ENCODE measurements around the gene ZCCHC7.
"Not testable (repeated sequence)": the region's sequence is repeated elsewhere in the genome, so short reads cannot be mapped to it uniquely, and the experiment has no call there.

Gene ZCCHC7

GRCh38 chr9:37121881-37122280 is 1.5 kb downstream of the ZCCHC7 start:
- no peak for DNase-seq

DNA sequence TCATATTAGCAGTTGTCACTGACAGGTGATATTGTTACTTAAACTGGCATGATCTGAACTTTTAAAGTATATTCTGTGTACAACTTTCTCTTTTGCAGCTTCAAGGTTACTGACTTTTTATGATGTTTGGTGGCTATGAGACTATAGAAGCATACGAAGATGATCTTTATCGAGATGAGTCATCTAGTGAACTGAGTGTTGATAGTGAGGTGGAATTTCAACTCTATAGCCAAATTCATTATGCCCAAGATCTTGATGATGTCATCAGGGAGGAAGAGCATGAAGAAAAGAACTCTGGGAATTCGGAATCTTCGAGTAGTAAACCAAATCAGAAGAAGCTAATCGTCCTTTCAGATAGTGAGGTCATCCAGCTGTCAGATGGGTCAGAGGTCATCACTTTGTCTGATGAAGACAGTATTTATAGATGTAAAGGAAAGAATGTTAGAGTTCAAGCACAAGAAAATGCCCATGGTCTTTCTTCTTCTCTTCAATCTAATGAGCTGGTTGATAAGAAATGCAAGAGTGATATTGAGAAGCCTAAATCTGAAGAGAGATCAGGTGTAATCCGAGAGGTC is 5.9 kb downstream of the ZCCHC7 start:
- DNase-seq: no peak

DNA sequence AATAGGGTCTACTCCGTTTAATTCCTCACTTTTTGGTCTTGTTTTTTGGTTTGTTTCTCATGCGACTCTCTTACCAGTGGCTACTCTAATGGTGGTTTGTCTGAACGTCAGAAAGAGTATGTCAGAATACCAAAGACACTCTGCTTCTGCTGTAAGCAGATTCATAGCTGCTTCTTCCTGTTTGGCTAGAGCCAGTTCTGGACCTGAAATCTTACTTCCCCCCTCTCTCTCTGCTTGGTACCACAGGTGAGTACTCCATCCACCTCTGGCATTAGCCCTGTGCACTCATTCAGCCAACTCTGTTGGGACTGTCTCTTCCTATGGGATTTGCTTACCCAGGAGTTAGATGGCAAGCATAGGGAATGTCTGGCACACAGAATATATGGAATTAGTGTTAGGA is 6.6 kb downstream of the ZCCHC7 start:
- no peak for DNase-seq

- no peak for DNase-seq
Measured at GRCh38 chr9:37128051-37128450, 7.7 kb downstream of the ZCCHC7 start.

DNA sequence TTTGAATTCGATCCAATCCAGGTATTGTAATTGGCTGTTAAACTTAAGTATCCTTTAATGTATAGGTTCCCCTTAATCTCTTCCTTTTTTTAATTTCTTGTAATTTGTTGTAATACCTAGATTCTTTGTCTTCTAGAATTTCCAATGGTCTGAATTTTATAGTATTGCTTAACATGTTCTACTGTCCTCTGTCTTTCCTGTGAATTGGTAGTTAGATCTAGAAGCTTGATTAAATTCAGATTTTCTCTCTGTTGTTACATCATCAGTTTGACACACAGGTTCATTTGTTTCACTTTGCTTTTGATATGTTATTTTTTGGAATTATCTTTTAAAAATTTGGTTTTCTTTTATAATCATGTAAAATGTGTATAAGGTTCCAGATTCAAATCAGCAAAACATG is 13.8 kb downstream of the ZCCHC7 start:
- no peak for DNase-seq

DNA sequence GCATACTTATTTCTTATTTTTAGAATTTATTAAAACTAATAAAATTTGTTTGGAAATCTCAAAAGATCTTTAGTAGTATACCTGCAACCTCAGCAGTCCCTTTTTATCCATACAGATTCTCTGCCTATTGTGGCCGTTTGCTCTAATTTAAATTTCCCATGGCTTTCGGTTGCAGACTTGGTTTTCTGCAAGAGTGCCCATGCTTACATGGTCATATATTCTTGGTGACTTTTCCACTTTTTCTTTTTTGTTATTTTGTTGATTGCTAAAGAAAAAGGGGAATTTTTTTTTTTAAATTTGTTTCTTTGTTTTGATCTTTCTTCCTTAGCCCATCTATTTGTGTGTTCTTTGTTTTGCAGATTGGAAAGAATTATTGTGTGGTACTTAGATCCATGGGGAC is 20.6 kb downstream of the ZCCHC7 start:
- DNase-seq: no peak

DNA sequence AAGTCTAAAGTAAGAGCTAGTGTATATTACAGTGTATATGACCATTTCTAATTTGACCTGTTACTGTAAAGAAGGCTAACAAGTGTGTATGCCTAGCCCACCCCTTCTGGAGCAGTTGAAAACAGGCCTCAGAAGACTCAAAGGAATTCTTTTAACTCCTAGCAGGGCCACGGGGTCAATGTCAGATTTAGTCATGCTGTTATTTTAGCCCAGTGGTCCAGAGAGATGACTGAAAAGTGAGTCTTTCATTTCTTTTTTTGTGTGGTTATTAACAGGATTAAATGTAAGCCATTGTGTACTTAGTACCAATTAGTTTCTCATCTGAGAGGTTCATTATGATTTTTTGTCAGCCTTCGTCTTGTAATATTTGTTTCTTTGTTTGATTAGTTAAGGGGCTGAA is 24.4 kb downstream of the ZCCHC7 start:
- no peak for DNase-seq

- DNase-seq: no peak
Measured at GRCh38 chr9:37146410-37146809, 26.0 kb downstream of the ZCCHC7 start.

DNA sequence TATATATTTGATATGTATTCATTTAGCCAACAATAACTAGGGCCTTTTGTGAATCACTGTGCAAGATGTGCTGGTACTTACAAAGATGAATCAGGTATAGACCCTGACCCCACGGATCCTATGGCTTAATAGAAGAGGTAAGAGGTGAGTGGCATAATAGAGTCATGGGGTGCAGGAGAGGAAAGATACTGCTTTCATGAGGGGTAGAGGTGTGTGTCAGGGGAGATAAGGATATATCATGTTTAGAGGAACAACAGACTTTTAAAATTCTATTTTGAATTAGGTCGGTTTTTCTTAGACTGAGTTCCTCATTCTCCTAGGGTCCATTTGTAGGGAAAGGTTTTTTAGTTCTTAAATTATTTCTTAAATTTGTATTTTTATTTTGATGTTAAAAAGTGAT is 27.8 kb downstream of the ZCCHC7 start:
- DNase-seq: no peak

DNA sequence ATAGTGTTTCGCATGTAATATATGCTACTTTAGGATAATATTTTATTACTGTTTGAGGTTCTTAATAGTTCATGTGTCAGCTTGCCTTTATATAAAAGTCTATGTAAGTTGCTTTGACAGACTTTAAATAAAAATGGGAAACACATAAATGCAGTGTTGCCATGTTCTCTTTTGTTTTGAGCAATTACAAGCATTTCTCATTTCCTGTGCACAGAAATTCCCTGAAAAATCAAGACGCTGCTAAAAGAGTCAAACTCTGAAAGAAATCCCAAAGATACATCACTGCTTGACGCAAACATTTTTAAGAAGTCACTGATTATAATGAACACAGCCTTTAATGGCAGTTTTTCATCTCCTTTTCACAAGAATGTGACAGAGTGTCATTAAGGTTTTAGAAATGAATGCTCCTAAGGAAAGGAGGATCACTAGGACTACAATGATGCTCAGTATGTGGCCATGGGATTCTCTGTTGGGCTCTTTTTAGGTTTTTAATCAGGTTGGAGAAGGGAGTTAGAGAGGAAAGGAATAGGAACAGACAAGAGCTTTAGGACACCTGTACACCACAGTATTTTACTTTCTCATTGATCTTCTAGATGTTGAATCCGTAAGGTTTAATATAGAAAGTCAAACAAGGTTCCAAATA is 29.4 kb downstream of the ZCCHC7 start:
- DNase-seq: no peak

DNA sequence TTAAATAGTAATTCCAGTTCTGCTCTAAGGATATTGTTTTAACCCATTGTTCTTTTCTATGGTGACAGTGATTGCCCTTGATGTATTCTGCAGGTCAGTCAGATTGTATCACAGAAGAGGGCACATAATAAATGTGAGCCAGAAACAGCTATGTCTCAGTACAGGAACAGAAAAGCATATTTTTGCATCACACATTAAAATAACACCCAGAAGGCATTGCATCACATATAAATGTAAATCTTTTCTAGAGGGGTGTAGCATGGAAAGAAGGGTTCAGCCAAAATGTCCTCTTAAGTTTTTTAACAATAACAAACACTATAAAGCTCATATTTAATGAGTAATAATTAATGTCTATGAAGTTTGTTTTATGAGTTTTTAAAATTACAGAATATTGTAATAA is 30.0 kb downstream of the ZCCHC7 start:
- no peak for DNase-seq

GRCh38 chr9:37151812-37152211 is 31.4 kb downstream of the ZCCHC7 start:
- no peak for DNase-seq

DNA sequence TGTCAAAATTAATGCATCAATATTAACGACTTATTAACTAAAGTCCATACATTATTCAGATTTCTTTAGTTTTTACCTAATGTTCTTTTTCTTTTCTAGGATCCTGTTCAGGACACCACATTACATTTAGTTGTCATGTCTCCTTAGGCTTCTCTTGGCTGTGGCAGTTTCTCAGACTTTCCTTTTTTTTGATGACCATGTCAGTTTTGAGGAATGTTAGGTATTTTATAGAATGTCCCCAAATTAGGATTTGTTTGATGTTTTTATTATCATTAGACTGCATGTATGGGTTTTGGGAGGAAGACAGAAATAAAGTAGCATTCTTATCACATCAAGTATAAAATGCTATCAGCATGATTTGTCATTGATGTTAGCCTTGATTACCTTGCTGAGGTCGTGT is 32.0 kb downstream of the ZCCHC7 start:
- DNase-seq: no peak

- DNase-seq: no peak
Measured at GRCh38 chr9:37155601-37156000, 35.2 kb downstream of the ZCCHC7 start.

DNA sequence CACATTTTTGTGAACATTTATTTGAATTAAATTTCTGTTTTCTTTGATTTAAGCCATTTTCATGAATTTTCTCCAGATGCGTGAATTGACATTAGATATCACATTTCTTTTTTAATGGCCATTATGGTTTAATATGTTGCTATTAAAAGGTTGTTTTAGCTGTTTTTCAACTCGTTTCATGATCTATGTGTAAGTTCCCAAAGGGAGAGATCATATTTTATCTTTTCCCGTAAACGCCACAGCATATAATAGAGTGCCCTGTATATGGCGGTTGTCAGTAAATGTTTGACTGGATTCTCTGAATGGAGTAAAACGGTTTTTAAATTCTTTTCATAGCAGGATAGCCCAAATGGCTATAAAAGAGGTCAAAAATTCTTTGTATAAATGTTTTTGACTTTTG is 35.8 kb downstream of the ZCCHC7 start:
- DNase-seq: no peak

GRCh38 chr9:37156781-37157356 is 36.5 kb downstream of the ZCCHC7 start:
- DNase-seq: no peak

DNA sequence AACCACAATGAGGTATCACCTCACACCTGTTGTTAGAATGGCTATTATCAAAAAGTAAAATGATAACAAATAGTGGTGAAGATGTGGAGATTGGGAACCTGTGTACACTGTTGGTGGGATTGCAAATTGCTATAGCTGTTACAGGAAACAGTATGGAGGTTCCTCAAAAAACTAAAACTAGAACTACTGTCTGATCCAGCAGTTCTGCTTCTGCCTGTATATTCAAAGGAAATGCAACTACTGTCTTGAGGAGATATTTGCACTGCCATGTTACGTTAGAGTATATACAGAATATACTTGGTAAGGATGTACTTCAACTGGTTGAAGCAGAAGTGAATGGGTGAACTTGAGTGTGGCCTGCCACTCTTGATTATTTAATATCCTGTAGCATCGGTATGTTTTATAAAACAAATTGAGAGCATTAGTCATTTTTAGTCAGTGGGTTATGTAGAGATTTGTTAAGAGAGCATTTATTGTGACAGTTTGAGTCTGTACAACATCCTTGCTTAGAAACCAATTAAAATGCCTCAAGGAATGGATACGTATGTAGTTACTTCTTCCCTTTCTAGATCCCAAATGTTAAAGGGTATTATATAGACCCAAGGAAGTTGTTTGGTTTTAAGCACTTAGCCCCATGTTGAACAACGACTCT is 37.5 kb downstream of the ZCCHC7 start:
- no peak for DNase-seq

- no peak for DNase-seq
Measured at GRCh38 chr9:37163299-37163698, 42.9 kb downstream of the ZCCHC7 start.

- DNase-seq: not testable (repeated sequence)
Measured at GRCh38 chr9:37164335-37164734, 44.0 kb downstream of the ZCCHC7 start.

GRCh38 chr9:37165644-37166043 is 45.3 kb downstream of the ZCCHC7 start:
- no peak for DNase-seq

GRCh38 chr9:37167456-37168047 is 47.2 kb downstream of the ZCCHC7 start:
- DNase-seq: no peak

DNA sequence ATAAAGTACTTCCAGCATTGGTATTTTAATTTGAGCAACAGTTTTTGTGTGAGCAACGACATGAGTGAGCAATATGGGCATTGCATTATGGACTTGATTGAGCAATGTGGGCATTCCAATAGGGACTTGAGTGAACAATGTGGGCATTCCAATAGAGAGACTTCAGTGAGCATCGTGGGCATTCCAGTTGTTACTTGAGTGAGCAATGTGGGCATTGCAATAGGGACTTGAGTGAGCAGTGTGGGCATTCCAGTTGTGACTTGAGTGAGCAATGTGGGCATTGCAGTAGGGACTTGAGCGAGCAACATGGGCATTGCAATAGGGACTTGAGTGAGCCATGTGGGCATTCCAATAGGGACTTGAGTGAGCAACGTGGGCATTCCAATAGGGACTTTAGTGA is 52.2 kb downstream of the ZCCHC7 start:
- DNase-seq: no peak

GRCh38 chr9:37174247-37174646 is 53.9 kb downstream of the ZCCHC7 start:
- no peak for DNase-seq

DNA sequence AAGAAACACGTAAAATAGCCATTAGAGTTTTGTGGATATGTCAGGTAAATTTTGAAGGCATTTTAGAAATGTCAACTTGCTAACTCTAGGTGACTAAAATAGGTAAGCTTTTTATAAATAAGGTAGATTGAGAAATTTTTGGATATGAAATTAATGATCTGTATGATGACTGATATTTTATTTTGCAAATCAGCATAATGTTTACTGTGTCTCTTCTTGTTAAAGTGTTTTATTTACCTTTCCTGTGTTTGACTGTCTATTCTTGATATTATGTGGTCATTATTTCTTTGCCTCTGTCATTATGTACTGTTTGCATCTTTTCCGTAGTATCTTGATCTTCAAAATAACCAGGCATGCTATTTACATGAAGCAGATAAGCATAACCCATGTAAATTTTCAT is 58.4 kb downstream of the ZCCHC7 start:
- no peak for DNase-seq

Data from NCI-H774 (cell line).